NCI-H1436 treated with DMSO at 0.1 percent for 48 hours (cell line): Measurements from ENCODE around the gene LYZL2.
"Not testable (repeated sequence)": the region's sequence is repeated elsewhere in the genome, so short reads cannot be mapped to it uniquely, and the experiment has no call there.

Experiments used
- DNase-seq: peaks from one replicate; lab custom pipeline; 2025; lab: John Stamatoyannopoulos, UW

The LYZL2 gene

DNA sequence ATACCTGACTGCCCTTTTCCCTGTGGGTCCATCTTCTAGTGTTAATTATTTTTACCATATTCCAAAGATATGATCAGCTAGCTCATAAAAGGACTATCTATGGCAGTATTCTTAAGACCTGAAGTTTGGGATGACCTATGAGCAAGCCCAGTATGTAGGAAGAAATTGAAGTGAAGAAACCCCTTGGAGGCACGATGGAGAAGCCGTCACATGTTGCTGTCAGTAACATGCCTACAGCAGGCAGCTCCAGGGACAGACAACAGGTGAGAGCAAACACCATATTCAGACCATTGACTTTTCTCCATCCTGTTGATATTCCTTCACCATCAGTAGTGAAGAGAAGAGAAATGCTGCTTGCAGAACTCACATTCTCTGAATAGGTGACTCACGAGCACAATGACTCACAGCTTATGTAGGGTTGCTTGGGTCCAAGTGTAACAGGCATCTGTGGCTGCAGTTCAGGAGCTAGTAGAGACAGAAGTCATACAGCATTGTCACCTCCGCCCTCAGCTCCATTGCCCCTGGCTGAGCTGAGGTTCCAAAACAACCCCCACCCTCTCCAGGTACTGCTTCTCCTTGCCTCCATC, 8.4 kb upstream of the LYZL2 start:
- DNase-seq: no peak

DNA sequence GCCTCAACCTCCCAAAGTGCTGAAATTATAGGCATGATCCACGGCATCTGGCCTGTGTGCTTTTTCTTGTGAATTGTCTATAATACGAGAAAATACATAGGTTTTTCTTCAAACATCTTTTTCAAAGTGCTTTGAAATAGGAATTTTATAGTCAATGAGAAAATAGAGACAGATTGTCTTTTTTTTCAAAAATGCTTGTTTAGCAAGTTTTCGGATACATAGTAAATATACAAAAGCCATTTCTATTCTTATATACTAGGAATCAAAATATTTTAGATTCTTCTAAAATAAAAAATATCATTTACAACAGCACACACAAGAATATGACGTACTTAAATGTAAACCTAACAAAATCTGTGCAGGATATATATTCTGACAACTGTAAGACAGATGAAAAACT, 1.6 kb upstream of the LYZL2 start:
- no peak for DNase-seq

DNA sequence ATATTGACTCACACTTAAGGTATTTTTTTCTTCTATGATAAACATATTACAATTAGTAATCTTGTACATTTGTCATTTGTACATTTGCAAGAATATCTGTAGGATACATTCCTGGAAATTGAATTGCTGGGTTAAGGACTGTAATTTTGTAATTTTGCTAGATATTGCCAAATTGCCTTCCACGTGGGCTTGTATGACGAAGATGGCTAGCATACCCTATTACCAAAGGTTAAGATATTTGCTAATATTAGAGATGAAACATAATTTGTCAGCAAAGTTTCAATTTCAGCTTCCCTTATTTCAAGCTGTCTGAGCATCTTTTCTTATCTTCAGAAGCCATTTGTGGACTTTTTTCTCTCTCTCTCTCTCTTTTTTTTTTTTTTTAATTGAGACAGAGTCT, 1.0 kb upstream of the LYZL2 start:
- DNase-seq: no peak

- DNase-seq: not testable (repeated sequence)
Observed at GRCh38 chr10:30628576-30628975, 977 bp downstream of the LYZL2 start.

DNA sequence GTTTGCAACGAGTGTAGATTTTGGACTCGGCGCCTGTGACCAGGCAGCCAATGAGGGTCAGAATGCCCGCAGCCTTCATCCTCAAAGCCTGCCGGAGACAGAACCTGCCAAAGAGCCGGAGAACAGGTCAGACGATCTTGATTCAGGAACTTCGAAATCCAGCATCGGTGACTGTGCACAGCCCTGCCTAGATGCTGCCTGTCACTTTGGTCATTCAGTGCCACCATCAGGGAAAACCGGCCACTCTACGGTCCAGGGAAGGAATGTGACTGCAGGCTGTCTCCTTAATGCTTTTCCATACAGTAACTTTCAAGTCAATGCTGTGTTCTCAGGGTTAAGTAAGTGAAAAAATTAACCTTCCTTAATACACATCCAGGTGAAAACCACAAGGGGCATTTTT, 2.7 kb downstream of the LYZL2 start:
- DNase-seq: not testable (repeated sequence)

DNA sequence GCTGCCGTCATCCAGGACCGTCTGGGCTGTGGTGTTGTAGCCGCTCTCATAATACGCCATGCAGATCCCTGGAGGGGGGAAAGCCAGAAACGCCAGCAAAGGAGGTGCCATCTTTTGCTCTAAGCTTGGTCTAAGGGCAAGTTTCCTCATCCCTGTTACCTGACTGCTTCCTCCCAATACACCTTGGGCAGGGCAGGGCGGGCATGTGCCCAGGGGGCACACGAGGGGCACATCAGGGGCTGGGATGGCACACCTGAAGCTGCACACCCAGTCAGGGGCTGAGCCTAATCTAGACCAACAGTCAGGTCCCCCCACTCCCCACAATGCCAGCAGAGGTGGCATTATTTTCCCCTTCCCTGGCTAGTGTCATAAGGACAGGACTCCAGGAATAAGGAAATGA, 3.4 kb downstream of the LYZL2 start:
- DNase-seq: not testable (repeated sequence)

DNA sequence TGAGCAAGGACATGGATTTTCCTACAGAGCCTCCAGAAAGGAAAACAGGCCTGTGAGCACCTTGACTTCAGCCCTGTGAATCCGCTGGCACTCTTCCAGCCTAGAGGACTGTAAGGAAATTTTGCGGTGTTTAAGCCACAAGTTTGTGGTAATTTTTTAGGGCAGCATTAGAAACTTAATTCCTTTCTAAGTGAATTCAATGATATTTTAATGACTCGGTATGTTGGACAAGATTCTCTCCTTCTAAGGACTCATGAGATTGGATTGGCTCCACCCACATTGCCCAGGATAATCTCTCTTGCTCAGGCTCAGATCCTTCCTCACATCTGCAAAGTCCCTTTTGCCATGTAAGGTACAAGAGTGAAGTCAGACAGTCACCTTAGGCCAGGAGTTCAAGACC, 4.5 kb downstream of the LYZL2 start:
- no peak for DNase-seq

GRCh38 chr10:30619966-30620365, 9.6 kb downstream of the LYZL2 start:
- no peak for DNase-seq

- DNase-seq: no peak
Observed at GRCh38 chr10:30617070-30617469, 12.5 kb downstream of the LYZL2 start.

DNA sequence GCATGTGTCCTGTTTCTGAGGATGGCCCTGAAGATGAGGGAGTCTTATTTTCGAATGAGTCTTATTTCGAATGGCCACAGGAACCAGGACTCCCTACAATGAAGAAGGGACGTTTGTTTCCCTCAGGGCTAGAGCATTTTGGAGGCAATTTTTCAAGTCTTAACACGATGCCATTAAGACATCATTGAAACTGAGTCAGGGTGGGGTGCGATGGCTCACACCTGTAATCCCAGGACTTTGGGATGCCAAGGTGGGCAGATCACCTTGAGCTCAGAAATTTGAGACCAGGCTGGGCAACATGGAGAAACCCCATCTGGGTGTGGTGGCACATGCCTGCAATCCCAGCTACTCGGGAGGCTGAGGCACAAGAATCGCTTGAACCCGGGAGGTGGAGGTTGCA, 18.5 kb downstream of the LYZL2 start:
- not testable (repeated sequence) for DNase-seq

DNA sequence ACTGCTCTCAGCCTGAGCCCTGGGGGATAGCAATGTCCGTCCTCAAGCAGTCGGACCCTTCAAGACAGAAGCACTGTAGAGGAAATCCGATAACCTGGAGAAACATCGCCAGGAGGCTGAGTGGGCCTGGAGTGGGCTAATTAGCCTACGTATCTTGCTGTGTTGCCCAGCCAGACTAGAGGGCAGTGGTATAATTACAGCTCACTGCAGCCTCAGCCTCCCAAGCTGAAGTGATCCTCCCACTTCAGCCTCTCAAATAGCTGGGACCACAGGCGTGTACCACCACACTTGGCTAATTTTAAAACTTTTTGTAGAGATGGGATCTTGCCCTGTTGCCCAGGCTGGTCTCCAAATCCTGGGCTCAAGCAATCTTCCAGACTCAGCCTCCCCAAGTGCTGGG, 21.7 kb downstream of the LYZL2 start:
- no peak for DNase-seq

DNA sequence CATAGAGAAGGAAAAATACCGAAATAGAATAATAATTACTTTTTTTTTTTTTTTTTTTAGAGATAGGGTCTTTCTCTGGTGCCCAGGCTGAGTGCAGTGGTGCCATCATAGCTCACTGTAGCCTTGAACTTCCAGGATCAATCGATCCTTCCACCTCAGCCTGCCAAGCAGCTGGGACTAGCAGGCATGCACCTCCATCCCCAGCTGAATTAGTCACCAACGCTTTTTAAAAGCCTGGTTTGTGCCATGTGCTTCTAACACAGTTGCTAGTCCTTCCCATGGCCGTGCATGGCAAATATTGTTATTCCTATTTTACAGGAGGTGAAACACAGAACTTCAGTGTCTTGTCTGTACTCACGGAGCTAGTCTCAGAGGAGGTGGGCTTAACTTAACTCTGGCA, 23.2 kb downstream of the LYZL2 start:
- no peak for DNase-seq

DNA sequence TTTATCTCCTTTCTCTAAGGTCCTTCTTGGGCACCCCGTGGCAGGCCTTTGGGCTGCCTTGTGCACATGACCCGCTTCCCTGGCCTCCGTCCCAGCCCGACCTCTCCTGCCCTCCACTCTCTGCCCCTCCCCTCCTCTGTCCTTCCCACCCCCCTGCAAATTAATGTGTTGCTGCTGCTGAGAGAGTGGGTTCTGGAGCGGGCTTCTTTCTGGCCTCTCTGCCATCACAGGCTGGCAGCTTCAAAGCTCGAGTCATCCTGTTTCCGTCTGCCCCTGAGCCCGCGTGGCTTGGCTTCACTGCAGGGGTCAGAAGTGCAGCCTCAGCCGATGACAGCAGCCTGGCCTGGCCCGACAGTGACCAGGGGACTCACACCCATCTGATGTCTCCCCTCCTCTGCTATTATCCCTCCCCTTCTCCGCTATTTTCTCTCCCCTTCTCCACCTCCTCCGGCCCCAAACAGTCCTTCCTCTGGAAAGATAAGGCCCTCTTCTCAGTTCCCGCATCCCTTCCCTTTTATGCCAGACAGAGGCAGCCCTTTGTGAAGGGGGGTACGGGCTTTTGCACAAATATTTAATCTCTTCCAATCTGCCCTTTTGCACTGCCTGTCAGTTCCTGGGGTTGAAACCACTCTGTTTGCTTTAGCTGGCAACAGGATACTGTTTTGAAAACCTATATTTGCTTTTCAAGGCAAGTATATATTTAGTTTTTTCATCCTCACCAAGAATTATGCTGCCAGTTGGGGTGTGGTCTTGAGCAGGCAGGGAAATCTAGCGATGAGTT, 24.0 kb downstream of the LYZL2 start:
- not testable (repeated sequence) for DNase-seq

DNA sequence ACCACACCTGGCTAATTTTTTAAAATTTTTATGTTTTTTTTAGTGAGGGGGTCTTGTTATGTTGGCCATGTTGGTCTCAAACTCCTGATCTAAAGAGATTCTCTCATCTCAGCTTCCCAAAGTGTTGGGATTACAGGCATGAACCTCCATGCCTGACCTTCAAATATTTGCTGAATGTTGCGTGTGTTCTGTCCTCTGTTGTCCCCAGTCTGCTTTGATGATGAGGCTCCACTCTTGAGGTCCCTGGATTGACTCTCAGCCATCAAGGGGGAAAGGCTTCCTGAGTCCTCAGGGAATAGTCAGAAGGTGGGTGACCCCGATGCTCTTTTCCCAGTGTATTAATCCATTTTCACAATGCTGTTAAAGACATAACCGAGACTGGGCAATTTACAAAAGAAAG, 26.0 kb downstream of the LYZL2 start:
- DNase-seq: no peak

- no peak for DNase-seq
Observed at GRCh38 chr10:30602747-30603146, 26.8 kb downstream of the LYZL2 start.

DNA sequence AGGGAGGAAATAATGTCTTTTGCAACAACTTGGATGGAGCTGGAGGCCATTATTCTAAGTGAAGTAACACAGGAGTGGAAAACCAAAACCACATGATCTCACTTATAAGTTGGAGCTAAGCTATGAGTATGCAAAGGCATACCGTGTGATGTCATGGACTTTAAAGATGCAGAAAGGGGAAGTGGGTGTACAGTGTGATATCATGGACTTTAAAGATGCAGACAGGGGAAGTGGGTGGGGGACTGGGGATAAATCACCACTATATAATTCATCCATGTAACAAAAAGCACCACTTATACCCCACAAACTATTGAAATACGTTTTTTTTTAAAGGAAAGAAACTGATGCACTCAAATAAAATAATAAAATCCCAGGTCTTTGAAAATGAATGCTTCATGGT, 29.5 kb downstream of the LYZL2 start:
- DNase-seq: no peak

DNA sequence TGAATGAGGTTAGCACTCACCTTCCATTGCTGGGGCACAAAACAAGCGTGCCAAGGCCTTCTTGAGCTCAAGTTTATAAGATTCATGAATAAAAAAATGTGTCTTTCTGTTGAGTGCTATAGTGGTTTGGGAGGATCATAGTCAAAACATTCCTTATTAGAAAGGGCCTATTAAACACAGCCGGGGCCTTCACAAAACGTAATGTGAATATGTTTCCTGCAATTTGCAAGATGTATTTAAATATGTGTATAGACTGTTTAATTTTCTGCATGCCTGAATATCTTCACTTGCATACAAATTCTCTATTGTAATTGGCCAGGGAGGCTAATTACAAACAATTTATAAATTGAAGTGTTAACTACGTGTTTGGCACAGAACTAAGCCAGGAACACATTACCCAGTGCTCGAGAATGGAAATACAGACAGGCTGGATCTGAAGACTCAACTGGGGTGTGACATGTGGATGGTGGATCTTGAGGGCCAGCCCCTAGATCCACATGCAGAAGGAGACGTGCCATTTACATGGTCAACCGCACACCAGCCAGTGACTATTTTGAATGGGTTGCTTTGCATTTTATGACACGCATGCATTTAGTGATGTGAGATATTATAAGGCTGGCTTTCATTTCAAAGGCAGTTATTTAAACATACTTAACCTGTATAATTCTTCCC, 31.3 kb downstream of the LYZL2 start:
- DNase-seq: no peak

- DNase-seq: not testable (repeated sequence)
Observed at GRCh38 chr10:30597433-30597824, 32.1 kb downstream of the LYZL2 start.

- DNase-seq: not testable (repeated sequence)
Observed at GRCh38 chr10:30596493-30597432, 32.8 kb downstream of the LYZL2 start.

DNA sequence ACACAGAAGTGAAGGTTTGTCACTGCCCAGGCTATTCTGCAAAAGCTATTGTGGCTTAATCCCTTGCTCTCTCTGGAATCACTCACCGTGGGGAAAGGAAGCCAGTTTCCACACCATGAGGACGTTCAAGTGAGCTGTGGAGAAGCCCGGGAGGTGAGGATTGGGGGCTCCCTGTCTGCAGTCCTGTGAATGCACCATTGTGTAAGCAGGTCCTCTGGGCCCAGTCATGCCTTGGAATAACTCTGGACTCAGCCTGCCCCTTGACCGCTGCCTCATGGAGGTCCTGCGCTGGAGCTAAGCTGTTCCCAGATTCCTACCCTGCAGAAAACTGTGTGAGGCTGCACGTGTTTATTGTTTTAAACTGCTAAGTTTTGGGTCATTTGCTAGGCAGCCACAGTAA, 33.5 kb downstream of the LYZL2 start:
- DNase-seq: no peak

GRCh38 chr10:30594077-30594476, 35.5 kb downstream of the LYZL2 start:
- no peak for DNase-seq

DNA sequence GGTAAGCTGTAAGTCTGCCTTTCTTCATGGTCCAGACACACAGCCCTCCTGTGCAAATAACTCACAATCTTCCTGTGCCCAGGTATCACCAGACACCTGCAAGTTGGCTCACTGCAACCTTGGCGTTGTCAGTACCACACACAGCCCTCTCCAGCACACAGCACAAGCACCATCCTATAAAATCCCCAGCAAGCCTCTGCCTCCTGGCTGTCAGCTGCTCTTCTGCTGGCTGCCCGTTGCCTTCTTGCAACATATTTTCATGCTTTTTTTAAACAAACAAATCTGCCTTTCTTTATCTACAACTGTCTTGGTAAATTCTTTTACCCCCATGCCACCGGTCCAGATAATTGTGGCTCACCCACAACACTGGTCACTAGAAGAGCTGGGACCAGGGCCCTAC, 36.8 kb downstream of the LYZL2 start:
- DNase-seq: not testable (repeated sequence)
